Measurements from ENCODE around the gene GSTA1. TPM values are rescaled to one million over a fixed set of nuclear protein-coding genes. Genes with fewer than 3 reads are reported as not detected.
"Not testable (repeated sequence)": the region's sequence is repeated elsewhere in the genome, so short reads cannot be mapped to it uniquely, and the experiment has no call there.

Gene GSTA1
- total RNA-seq, 3 donors from 2014 or later (not counting 1 experiment from before 2014, with no cell fraction given) = not detected

DNA sequence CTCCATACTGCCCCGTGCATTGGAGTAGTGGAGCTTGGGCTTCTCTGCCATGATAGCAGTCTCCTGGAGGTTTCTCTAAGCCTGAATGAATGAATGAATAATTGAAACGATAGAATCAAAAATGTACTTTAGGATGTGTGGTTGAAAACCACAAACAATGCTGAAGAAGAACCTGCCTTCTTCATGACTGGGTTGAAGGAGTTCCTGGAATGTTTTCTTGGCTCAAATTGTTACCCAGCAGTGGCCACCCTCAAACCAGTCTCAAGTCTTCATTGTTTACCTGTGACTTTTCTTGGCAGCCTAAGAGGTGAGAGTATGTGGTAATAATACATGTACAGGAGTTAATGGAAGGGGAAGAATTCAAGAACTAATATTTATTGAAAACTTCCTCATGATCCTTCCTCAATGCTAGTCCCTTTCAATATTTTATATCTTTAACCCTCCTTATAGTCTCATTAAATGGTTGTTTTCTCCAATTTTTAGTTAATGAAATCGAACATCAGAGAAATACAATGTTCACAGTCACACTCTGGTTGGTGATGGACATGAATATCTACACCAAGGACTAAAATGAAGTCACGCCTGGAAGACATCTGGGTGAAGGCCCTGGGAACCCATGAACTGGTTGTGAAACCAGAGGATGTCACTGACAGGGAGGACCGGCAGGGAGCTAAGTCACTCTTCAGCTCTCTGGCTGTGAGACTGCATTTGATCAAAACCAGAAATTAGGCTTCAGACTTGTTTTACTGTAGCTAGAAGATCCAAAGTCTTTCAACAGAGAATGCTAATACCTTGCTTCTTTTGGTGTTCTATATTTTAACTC lies 37.4 kb upstream of the GSTA1 start, which contains the start of gene GSTA5:
GSTA5 (minus strand) TSS at position 51 of the 823 bp plus-strand sequence.
- H3K4me3 ChIP-seq (ENCODE audit: low read length) = no peak within 1 kb of the TSS

DNA sequence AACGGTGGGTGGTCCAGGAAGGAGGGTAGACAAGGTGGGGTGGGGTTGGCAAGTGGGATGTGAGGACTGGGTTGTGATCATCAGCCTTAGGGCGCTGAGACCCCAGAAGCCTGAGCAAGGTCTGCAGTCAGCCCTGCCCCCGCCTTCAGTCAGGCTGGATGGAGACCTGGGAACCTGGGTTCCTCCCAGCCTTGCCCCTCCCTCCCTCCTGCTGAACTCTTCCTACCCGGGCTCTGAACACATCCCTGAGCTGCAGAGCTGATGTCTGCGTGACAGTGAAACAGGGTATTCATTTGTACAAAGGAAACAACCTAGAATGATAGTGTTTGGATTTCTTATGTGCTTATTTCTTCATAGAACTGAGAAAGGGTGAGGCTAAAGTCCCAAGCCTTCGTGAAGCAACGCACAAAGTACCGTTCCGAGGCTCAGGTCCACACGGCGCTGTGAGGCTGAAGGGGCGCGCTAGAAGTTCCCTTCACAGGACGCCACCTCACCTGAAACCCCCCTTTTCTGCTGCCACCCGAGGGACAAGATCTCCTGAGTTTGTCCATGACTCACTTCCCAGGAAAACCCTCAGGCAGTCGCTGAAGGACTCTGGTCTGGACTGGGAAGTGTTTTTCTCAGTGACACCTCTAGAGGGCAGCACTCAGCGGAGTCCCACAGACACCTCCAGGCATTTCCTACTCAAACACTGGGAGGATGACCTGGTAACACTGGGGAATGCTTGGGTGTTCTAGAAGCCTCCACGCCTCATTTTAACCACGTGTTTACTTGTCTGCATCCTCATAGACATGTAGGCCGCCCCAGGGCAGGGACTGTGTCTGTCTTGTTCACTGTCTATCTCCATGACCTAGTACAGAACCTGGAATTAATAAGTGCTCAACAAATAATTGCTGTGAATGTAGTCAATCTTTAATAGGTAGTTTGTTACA lies 35.8 kb upstream of the GSTA1 start:
- no peaks in the 10 kb centered on the region for H3K4me1 ChIP-seq (ENCODE audit: control insufficient read depth, insufficient read depth, low read length)
- no peak overlapping the region for H3K27ac ChIP-seq (ENCODE audit: low read length)
- intact Hi-C loops (cut with micrococcal nuclease) = no loop called here
- H3K36me3 ChIP-seq (ENCODE audit: control insufficient read depth, insufficient read depth, low read length) = no peaks in the 10 kb centered on the region
- no peaks in the 10 kb centered on the region for H3K9me3 ChIP-seq (ENCODE audit: control insufficient read depth, insufficient read depth, low read length)
- DNase-seq (peak; percentile 22 to 72), ATAC-seq (peak; percentile 72 to 89 (median 72))
- peaks cover 26 to 55% of the 10 kb centered on the region in 2 donors for H3K27me3 Mint-ChIP-seq (ENCODE audit: low read depth in 2 of 2)
- H3K36me3 Mint-ChIP-seq = no peaks in the 10 kb centered on the region
- H3K27me3 ChIP-seq (ENCODE audit: control insufficient read depth, insufficient read depth, low read length) = no peaks in the 10 kb centered on the region
- TF ChIP-seq, protein P1, sequence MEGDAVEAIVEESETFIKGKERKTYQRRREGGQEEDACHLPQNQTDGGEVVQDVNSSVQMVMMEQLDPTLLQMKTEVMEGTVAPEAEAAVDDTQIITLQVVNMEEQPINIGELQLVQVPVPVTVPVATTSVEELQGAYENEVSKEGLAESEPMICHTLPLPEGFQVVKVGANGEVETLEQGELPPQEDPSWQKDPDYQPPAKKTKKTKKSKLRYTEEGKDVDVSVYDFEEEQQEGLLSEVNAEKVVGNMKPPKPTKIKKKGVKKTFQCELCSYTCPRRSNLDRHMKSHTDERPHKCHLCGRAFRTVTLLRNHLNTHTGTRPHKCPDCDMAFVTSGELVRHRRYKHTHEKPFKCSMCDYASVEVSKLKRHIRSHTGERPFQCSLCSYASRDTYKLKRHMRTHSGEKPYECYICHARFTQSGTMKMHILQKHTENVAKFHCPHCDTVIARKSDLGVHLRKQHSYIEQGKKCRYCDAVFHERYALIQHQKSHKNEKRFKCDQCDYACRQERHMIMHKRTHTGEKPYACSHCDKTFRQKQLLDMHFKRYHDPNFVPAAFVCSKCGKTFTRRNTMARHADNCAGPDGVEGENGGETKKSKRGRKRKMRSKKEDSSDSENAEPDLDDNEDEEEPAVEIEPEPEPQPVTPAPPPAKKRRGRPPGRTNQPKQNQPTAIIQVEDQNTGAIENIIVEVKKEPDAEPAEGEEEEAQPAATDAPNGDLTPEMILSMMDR (IDR thresholded peaks at IDR 0.05) = peak; percentile 72
- 63% methylated on average over 19 of the region's 20 CpGs for WGBS (ENCODE audit: insufficient coverage)
- H3K27ac Mint-ChIP-seq = no peak overlapping the region
- H3K4me3 ChIP-seq (ENCODE audit: low read length) = no peak overlapping the region
- H3K9me3 Mint-ChIP-seq = no peaks in the 10 kb centered on the region
- H3K4me1 Mint-ChIP-seq = no peaks in the 10 kb centered on the region
- no peak overlapping the region for H3K4me3 Mint-ChIP-seq

More for the DNA sequence above, 37.4 kb upstream of the GSTA1 start, which contains the start of gene GSTA5:
- Histone ChIP-seq H3K27ac (ENCODE audit: low read length) (no peak within 1 kb of the TSS), H3K36me3 (ENCODE audit: control insufficient read depth, insufficient read depth, low read length) (no peaks in the 10 kb centered on the region), H3K27me3 (ENCODE audit: control insufficient read depth, insufficient read depth, low read length) (no peaks in the 10 kb centered on the region), H3K4me1 (ENCODE audit: control insufficient read depth, insufficient read depth, low read length) (no peaks in the 10 kb centered on the region), H3K9me3 (ENCODE audit: control insufficient read depth, insufficient read depth, low read length) (no peaks in the 10 kb centered on the region)
- TF ChIP-seq, protein P1 (IDR thresholded peaks at IDR 0.05) = no peak
- H3K27me3 Mint-ChIP-seq (ENCODE audit: low read depth in 2 of 2) = peaks cover 17 to 39% of the 10 kb centered on the region in 2 donors
- no peak for ATAC-seq
- no peaks in the 10 kb centered on the region for H3K9me3 Mint-ChIP-seq
- no peak within 1 kb of the TSS for H3K27ac Mint-ChIP-seq
- no peaks in the 10 kb centered on the region for H3K36me3 Mint-ChIP-seq
- no peak within 1 kb of the TSS for H3K4me3 Mint-ChIP-seq
- no peak for DNase-seq
- intact Hi-C loops (cut with micrococcal nuclease) = no loop called here
- 83% methylated on average over 5 of the region's 5 CpGs for WGBS (ENCODE audit: insufficient coverage)
- no peaks in the 10 kb centered on the region for H3K4me1 Mint-ChIP-seq

DNA sequence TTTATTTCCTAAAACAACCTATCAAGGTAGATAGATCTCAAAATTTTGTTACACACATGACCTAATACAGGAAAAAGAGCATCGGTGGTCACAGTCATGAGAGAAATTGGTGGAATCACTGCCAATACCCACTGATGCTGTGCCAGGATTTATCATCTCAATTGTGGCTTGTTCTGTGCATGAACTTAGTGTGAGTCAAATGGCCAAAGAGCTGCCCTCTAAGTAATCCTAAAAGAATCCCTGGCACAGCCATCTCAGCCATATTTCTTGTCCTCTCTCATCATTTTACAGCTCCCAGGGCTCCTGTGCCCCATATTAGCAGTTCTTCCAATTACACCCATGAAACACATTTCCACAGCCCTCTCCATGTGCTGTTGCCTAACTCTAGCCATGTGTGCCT lies 30.9 kb upstream of the GSTA1 start:
- Mint-ChIP-seq H3K27me3 (ENCODE audit: low read depth in 2 of 2) (peaks cover 40 to 59% of the 10 kb centered on the region in 2 donors), H3K4me1 (no peaks in the 10 kb centered on the region), H3K9me3 (no peaks in the 10 kb centered on the region), H3K4me3 (no peak overlapping the region), H3K27ac (no peak overlapping the region), H3K36me3 (no peaks in the 10 kb centered on the region)
- Histone ChIP-seq H3K9me3 (ENCODE audit: control insufficient read depth, insufficient read depth, low read length) (no peaks in the 10 kb centered on the region), H3K4me3 (ENCODE audit: low read length) (no peak overlapping the region), H3K4me1 (ENCODE audit: control insufficient read depth, insufficient read depth, low read length) (no peaks in the 10 kb centered on the region), H3K36me3 (ENCODE audit: control insufficient read depth, insufficient read depth, low read length) (no peaks in the 10 kb centered on the region), H3K27ac (ENCODE audit: low read length) (no peak overlapping the region), H3K27me3 (ENCODE audit: control insufficient read depth, insufficient read depth, low read length) (no peaks in the 10 kb centered on the region)
- no peak for DNase-seq
- intact Hi-C loops (cut with micrococcal nuclease) = no loop called here
- ATAC-seq = no peak
- 91% methylated on average over 1 of the region's 1 CpG for WGBS (ENCODE audit: insufficient coverage)
- TF ChIP-seq, protein P1 (IDR thresholded peaks at IDR 0.05) = no peak

DNA sequence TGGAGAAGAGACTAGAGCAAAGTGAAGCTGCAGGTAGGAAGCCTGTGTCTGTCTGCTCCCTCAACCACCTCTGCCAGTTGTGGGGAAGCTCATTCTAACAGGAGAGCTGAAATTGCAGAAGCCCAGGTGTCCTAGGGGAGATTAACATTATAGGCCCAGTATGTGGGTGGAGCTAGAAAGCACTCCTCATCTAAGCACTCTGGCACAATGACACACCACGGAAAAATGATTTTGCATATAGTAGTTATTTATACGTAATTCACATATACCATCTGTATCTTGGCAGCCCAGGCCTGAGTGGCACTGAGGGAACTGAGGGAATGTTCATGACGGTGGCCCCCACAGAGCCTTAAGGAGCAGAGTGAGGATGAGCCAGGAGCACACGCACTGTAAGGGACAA lies 27.3 kb upstream of the GSTA1 start:
- H3K4me3 Mint-ChIP-seq; H3K27ac Mint-ChIP-seq; H3K27me3 ChIP-seq (ENCODE audit: control insufficient read depth, insufficient read depth, low read length); DNase-seq; H3K4me1 ChIP-seq (ENCODE audit: control insufficient read depth, insufficient read depth, low read length); intact Hi-C loops (cut with micrococcal nuclease); H3K4me3 ChIP-seq (ENCODE audit: low read length); ATAC-seq; H3K9me3 Mint-ChIP-seq; H3K4me1 Mint-ChIP-seq; H3K36me3 ChIP-seq (ENCODE audit: control insufficient read depth, insufficient read depth, low read length); H3K36me3 Mint-ChIP-seq; H3K9me3 ChIP-seq (ENCODE audit: control insufficient read depth, insufficient read depth, low read length); H3K27ac ChIP-seq (ENCODE audit: low read length): not testable (repeated sequence)
- peaks cover 28 to 33% of the 10 kb centered on the region in 2 donors for H3K27me3 Mint-ChIP-seq (ENCODE audit: low read depth in 2 of 2)
- WGBS (ENCODE audit: insufficient coverage) = no CpG with 5 or more reads among the region's 4 CpGs
